ENCODE data around the gene ARSG.

The ARSG gene

GRCh38 chr17:68356949-68357455 lies 65.7 kb downstream of the ARSG start:
- Histone ChIP-seq H3K27ac (ENCODE audit: low read depth, low read length) (no peak overlapping the region), H3K4me1 (ENCODE audit: control insufficient read depth, low read length) (peaks cover 13% of the 10 kb centered on the region), H3K4me2 (ENCODE audit: low read length) (peak overlapping the region; percentile 57), H3K9me2 (replicated peaks; ENCODE audit: control insufficient read depth, low read length) (no peaks in the 10 kb centered on the region), H3K36me3 (ENCODE audit: control insufficient read depth, low read length) (no peaks in the 10 kb centered on the region), H3K4me3 (ENCODE audit: low read length) (peak overlapping the region; percentile 18; the same call in 1 of the 2 replicates), H3F3A (ENCODE audit: control insufficient read depth, insufficient read depth) (no peaks in the 10 kb centered on the region), H3K27me3 (ENCODE audit: control insufficient read depth, low read length) (no peaks in the 10 kb centered on the region), H3K79me2 (ENCODE audit: control insufficient read depth, low read length) (no peaks in the 10 kb centered on the region), H4K20me1 (ENCODE audit: control insufficient read depth, insufficient read depth, low read depth, low read length) (no peaks in the 10 kb centered on the region), H3K9me3 (ENCODE audit: control insufficient read depth, insufficient read depth, low read length) (no peaks in the 10 kb centered on the region)
- TF ChIP-seq CTCF (IDR thresholded peaks at IDR 0.05; ENCODE audit: low read depth, low read length, poor library complexity, severe bottlenecking), result no peak
- TF ChIP-seq EZH2phosphoT487 (IDR thresholded peaks at IDR 0.05; ENCODE audit: borderline replicate concordance, low read length), result no peak

DNA sequence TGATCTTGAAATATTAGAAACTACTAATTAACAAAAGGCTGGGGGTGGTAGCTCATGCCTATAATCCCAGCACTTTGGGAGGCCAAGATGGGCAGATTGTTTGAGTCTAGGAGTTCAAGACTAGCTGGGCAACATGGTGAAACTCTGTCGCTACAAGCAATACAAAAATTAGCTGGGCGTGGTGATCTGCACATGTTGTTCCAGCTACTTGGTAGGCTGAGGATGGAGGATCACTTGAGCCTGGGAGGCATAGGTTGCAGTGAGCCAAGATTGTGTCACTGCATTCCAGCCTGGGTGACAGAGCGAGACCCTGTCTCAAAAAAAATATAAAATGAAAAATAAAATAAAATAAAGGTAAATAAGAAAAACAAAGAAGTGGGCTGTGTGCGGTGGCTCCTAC lies 66.6 kb downstream of the ARSG start:
- Histone ChIP-seq H3K4me3 (ENCODE audit: low read length) (no peak overlapping the region), H3K79me2 (ENCODE audit: control insufficient read depth, low read length) (no peaks in the 10 kb centered on the region), H3K27ac (ENCODE audit: low read depth, low read length) (no peak overlapping the region), H3K9me3 (ENCODE audit: control insufficient read depth, insufficient read depth, low read length) (no peaks in the 10 kb centered on the region), H3K9me2 (replicated peaks; ENCODE audit: control insufficient read depth, low read length) (no peaks in the 10 kb centered on the region), H3K27me3 (ENCODE audit: control insufficient read depth, low read length) (no peaks in the 10 kb centered on the region), H4K20me1 (ENCODE audit: control insufficient read depth, insufficient read depth, low read depth, low read length) (no peaks in the 10 kb centered on the region), H3K4me1 (ENCODE audit: control insufficient read depth, low read length) (peaks cover 13% of the 10 kb centered on the region), H3F3A (ENCODE audit: control insufficient read depth, insufficient read depth) (no peaks in the 10 kb centered on the region), H3K4me2 (ENCODE audit: low read length) (no peak overlapping the region), H3K36me3 (ENCODE audit: control insufficient read depth, low read length) (no peaks in the 10 kb centered on the region)
- TF ChIP-seq EZH2phosphoT487 (IDR thresholded peaks at IDR 0.05; ENCODE audit: borderline replicate concordance, low read length), result no peak
- no peak for TF ChIP-seq CTCF (IDR thresholded peaks at IDR 0.05; ENCODE audit: low read depth, low read length, poor library complexity, severe bottlenecking)

DNA sequence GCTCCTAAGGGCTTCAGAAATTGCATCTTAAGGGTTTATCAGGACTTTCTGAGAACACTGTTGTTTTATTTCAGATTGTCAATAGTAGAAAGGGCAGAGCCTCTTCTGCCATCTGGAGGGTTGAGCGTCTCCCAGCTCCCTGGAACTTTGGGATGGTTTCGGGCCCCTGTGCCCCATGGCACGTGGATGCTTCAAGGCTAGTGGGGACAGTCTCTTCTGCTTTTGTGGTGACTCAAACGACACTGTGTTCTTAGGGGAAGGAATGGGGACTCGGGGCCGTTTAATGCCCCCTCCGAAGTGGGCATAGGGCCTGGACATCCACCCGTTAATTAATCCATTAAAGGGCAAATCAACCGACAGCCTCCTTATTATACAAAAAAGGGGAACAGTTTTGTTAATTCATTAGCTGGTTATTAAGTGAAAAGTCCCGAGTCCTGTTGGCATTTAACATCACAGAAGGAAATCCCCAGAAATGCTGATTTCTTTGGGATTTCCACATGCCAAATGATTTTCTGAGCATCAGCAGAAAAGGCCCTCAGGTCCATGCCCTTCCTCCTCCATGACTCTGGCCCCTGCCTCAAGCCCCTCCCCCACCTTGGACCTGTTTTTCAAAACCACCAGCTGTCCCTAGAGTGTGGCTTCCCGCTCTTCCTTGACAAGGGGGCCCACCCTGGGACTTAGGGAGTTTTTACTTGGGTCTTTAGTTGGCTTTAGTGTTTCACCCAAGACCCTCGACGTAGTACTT lies 68.7 kb downstream of the ARSG start:
- Histone ChIP-seq H3F3A (ENCODE audit: control insufficient read depth, insufficient read depth) (no peaks in the 10 kb centered on the region), H3K27ac (ENCODE audit: low read depth, low read length) (no peak overlapping the region), H3K4me1 (ENCODE audit: control insufficient read depth, low read length) (peaks cover 13% of the 10 kb centered on the region), H3K9me3 (ENCODE audit: control insufficient read depth, insufficient read depth, low read length) (no peaks in the 10 kb centered on the region), H3K9me2 (replicated peaks; ENCODE audit: control insufficient read depth, low read length) (no peaks in the 10 kb centered on the region), H3K4me3 (ENCODE audit: low read length) (no peak overlapping the region), H3K4me2 (ENCODE audit: low read length) (no peak overlapping the region), H3K27me3 (ENCODE audit: control insufficient read depth, low read length) (no peaks in the 10 kb centered on the region), H4K20me1 (ENCODE audit: control insufficient read depth, insufficient read depth, low read depth, low read length) (no peaks in the 10 kb centered on the region), H3K79me2 (ENCODE audit: control insufficient read depth, low read length) (no peaks in the 10 kb centered on the region), H3K36me3 (ENCODE audit: control insufficient read depth, low read length) (no peaks in the 10 kb centered on the region)
- TF ChIP-seq EZH2phosphoT487 (IDR thresholded peaks at IDR 0.05; ENCODE audit: borderline replicate concordance, low read length) (no peak), CTCF (IDR thresholded peaks at IDR 0.05; ENCODE audit: low read depth, low read length, poor library complexity, severe bottlenecking) (no peak)
